ENCODE results near the gene NBEAL1. TPM values are rescaled to one million over a fixed set of nuclear protein-coding genes. Genes with fewer than 3 reads are reported as not detected.

The NBEAL1 gene
- total RNA-seq, 4 donors from 2014 or later = 9.8 to 21.9 (median 11.3) TPM

GRCh38 chr2:203195331-203196036 lies 180.8 kb downstream of the NBEAL1 start:
- H3K27ac ChIP-seq = no peak overlapping the region
- H3K9me3 ChIP-seq = no peaks in the 10 kb centered on the region
- TF ChIP-seq, protein P1, sequence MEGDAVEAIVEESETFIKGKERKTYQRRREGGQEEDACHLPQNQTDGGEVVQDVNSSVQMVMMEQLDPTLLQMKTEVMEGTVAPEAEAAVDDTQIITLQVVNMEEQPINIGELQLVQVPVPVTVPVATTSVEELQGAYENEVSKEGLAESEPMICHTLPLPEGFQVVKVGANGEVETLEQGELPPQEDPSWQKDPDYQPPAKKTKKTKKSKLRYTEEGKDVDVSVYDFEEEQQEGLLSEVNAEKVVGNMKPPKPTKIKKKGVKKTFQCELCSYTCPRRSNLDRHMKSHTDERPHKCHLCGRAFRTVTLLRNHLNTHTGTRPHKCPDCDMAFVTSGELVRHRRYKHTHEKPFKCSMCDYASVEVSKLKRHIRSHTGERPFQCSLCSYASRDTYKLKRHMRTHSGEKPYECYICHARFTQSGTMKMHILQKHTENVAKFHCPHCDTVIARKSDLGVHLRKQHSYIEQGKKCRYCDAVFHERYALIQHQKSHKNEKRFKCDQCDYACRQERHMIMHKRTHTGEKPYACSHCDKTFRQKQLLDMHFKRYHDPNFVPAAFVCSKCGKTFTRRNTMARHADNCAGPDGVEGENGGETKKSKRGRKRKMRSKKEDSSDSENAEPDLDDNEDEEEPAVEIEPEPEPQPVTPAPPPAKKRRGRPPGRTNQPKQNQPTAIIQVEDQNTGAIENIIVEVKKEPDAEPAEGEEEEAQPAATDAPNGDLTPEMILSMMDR (IDR thresholded peaks at IDR 0.05 in 4 of 5, conservative IDR thresholded peaks at IDR 0.05 in 1 of 5) = no peak
- TF ChIP-seq POLR2A (IDR thresholded peaks at IDR 0.05) = no peak
- H3K27me3 ChIP-seq = no peaks in the 10 kb centered on the region
- H3K4me3 ChIP-seq = no peak overlapping the region
- H3K4me1 ChIP-seq = no peaks in the 10 kb centered on the region
- peaks cover 0 to 23% of the 10 kb centered on the region in 2 donors for H3K36me3 ChIP-seq
- intact Hi-C loops (cut with DNase I; ENCODE audit: low total_unique reads) = no loop called here
- DNase-seq (no peak), ATAC-seq (no peak)
- in situ Hi-C loops (cut with MboI; ENCODE audit: low sequenced_read_pairs in 4 of 4) = no loop called here

GRCh38 chr2:203200866-203201265 lies 186.2 kb downstream of the NBEAL1 start:
- TF ChIP-seq, protein P1 (IDR thresholded peaks at IDR 0.05 in 4 of 5, conservative IDR thresholded peaks at IDR 0.05 in 1 of 5) = no peak
- no peak for TF ChIP-seq POLR2A (IDR thresholded peaks at IDR 0.05)
- in situ Hi-C loops (cut with MboI; ENCODE audit: low sequenced_read_pairs in 4 of 4) = no loop called here
- H3K9me3 ChIP-seq = no peaks in the 10 kb centered on the region
- no peak overlapping the region for H3K27ac ChIP-seq
- H3K4me1 ChIP-seq = no peaks in the 10 kb centered on the region
- intact Hi-C loops (cut with DNase I; ENCODE audit: low total_unique reads) = no loop called here
- no peak overlapping the region for H3K4me3 ChIP-seq
- H3K27me3 ChIP-seq = no peaks in the 10 kb centered on the region
- no peak for ATAC-seq
- DNase-seq = no peak
- peaks cover 3 to 22% of the 10 kb centered on the region in 2 donors for H3K36me3 ChIP-seq

GRCh38 chr2:203201426-203201825 lies 186.8 kb downstream of the NBEAL1 start:
- Histone ChIP-seq H3K36me3 (peaks cover 3 to 22% of the 10 kb centered on the region in 2 donors), H3K27ac (no peak overlapping the region), H3K4me1 (no peaks in the 10 kb centered on the region), H3K9me3 (no peaks in the 10 kb centered on the region), H3K27me3 (no peaks in the 10 kb centered on the region), H3K4me3 (no peak overlapping the region)
- DNase-seq = no peak
- in situ Hi-C loops (cut with MboI; ENCODE audit: low sequenced_read_pairs in 4 of 4) = no loop called here
- intact Hi-C loops (cut with DNase I; ENCODE audit: low total_unique reads) = no loop called here
- no peak for ATAC-seq
- TF ChIP-seq, protein P1 (IDR thresholded peaks at IDR 0.05 in 4 of 5, conservative IDR thresholded peaks at IDR 0.05 in 1 of 5) = no peak
- no peak for TF ChIP-seq POLR2A (IDR thresholded peaks at IDR 0.05)

GRCh38 chr2:203209538-203209937 lies 194.9 kb downstream of the NBEAL1 start:
- intact Hi-C loops (cut with DNase I; ENCODE audit: low total_unique reads) = no loop called here

More at GRCh38 chr2:203209538-203209937, 194.9 kb downstream of the NBEAL1 start:
- Histone ChIP-seq H3K27me3 (no peaks in the 10 kb centered on the region), H3K27ac (no peak overlapping the region), H3K9me3 (no peaks in the 10 kb centered on the region), H3K4me1 (no peaks in the 10 kb centered on the region), H3K36me3 (peaks cover 0 to 7% of the 10 kb centered on the region in 2 donors), H3K4me3 (no peak overlapping the region)
- DNase-seq = no peak
- ATAC-seq = no peak
- TF ChIP-seq, protein P1 (IDR thresholded peaks at IDR 0.05 in 4 of 5, conservative IDR thresholded peaks at IDR 0.05 in 1 of 5) = no peak
- no peak for TF ChIP-seq POLR2A (IDR thresholded peaks at IDR 0.05)
- in situ Hi-C loops (cut with MboI; ENCODE audit: low sequenced_read_pairs in 4 of 4) = no loop called here
